ENCODE data around the gene URB2. TPM values are rescaled to one million over a fixed set of nuclear protein-coding genes. Genes with fewer than 3 reads are reported as not detected.

The URB2 gene
- total and polyA plus RNA-seq, 10 of the 15 experiments (the other 5 are each of a cell fraction or from before 2014, with no cell fraction given): 2.7 to 24.0 (median 16.9) TPM

DNA sequence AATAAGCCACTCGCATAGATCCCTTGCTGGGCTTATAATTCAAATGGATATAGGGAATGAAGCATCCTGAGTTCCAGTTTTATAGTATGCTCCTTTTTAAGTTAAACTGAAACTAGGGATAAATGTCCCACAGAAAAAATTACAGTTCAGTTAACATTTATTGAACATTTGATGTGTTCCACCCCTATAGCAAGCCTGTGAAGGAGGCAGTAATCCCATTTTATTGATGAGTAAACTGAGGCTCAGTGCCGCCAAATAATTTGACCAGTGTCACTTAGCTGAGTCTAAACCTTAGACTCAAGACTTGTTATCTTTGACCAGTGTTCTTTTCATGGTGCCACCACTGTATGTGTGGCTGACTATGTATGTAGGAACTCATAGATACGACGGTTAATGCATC lies 22.4 kb downstream of the URB2 start:
- no peak overlapping the region for H3K4me2 ChIP-seq (ENCODE audit: control insufficient read depth, insufficient read depth)
- no peaks in the 10 kb centered on the region; the same call in 1 of the 2 replicates for H4K20me1 ChIP-seq (ENCODE audit: control insufficient read depth, insufficient read depth)
- H3K27ac ChIP-seq (ENCODE audit: control insufficient read depth, insufficient read depth): no peak overlapping the region
- H3K36me3 ChIP-seq (ENCODE audit: control insufficient read depth in 2 of 2, insufficient read depth in 2 of 2, low read length in 1 of 2): peaks cover 24 to 64% of the 10 kb centered on the region in 2 experiments
- WGBS (ENCODE audit: insufficient coverage, insufficient replicate concordance, low lambda C conversion rate, missing lambda C conversion rate): 100% methylated on average over 4 of the region's 4 CpGs
- no peaks in the 10 kb centered on the region for H3K27me3 ChIP-seq (replicated peaks in 1 of 2; ENCODE audit: control insufficient read depth in 2 of 2, insufficient read depth in 2 of 2, low read length in 1 of 2)
- no TSS peak for BruUV-seq (replicated peaks)
- CTCF ChIA-PET: interaction anchor here (1.1 to 3.4 kb wide), 2 partner anchors 10 to 12 kb away, joined by 3 to 20 read pairs; no protein-coding TSS in a partner anchor
- no peak for TF ChIP-seq CBX3 (IDR thresholded peaks at IDR 0.05; ENCODE audit: borderline replicate concordance, low read depth)
- TF ChIP-seq SREBF2 (IDR thresholded peaks at IDR 0.05; ENCODE audit: low read length): no peak
- DNase-seq (ENCODE audit: low read depth, low spot score) (no peak), ATAC-seq (no peak), FAIRE-seq (no peak)
- H3K4me1 ChIP-seq (ENCODE audit: control insufficient read depth, insufficient read depth, low read length): peaks cover 7% of the 10 kb centered on the region
- no peak overlapping the region for H3K9ac ChIP-seq (ENCODE audit: control insufficient read depth, insufficient read depth, low read length)
- peaks cover 2% of the 10 kb centered on the region; the same call in 1 of the 2 replicates for H3K79me2 ChIP-seq (ENCODE audit: control insufficient read depth, insufficient read depth, low read length)
- no peak overlapping the region for H2AFZ ChIP-seq (ENCODE audit: control insufficient read depth, low read depth, low read length)
- POLR2A ChIA-PET: no interaction called here
- in situ Hi-C loops (cut with MboI): no loop called here
- no peaks in the 10 kb centered on the region for H3K9me3 ChIP-seq (replicated peaks; ENCODE audit: control insufficient read depth, insufficient read depth, low read length)
- RAD21 ChIA-PET (ENCODE audit: unreplicated experiment): no interaction called here
- no peak overlapping the region for H3K4me3 ChIP-seq
- intact Hi-C loops (cut with micrococcal nuclease; ENCODE audit: unreplicated experiment): no loop called here
- SMC1A ChIA-PET (ENCODE audit: uncharacterized antibody, unreplicated experiment): no interaction called here

DNA sequence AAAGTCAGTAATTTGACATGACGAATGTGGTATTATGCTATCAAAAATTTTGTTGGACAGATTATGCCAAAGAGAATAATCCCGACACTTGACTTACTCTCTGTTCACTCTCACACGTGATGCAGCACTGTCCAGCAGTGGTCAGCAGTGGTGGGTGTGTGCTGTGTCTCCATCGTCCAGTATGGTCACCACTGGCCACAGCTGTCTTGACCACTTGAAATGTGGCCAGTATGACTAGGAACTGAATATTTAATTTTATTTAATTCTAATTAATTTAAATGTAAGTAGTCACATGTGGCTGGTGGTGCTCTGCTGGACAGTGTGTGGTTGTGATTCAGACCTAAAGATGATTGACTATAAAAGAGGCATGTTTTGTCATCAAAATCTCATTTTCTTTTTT lies 24.0 kb downstream of the URB2 start:
- Histone ChIP-seq H3K4me2 (ENCODE audit: control insufficient read depth, insufficient read depth) (no peak overlapping the region), H4K20me1 (ENCODE audit: control insufficient read depth, insufficient read depth) (no peaks in the 10 kb centered on the region; the same call in 1 of the 2 replicates), H3K79me2 (ENCODE audit: control insufficient read depth, insufficient read depth, low read length) (no peaks in the 10 kb centered on the region), H3K27me3 (replicated peaks in 1 of 2; ENCODE audit: control insufficient read depth in 2 of 2, insufficient read depth in 2 of 2, low read length in 1 of 2) (no peaks in the 10 kb centered on the region), H3K9ac (ENCODE audit: control insufficient read depth, insufficient read depth, low read length) (no peak overlapping the region), H2AFZ (ENCODE audit: control insufficient read depth, low read depth, low read length) (no peak overlapping the region), H3K9me3 (replicated peaks; ENCODE audit: control insufficient read depth, insufficient read depth, low read length) (no peaks in the 10 kb centered on the region), H3K4me3 (no peak overlapping the region), H3K36me3 (ENCODE audit: control insufficient read depth in 2 of 2, insufficient read depth in 2 of 2, low read length in 1 of 2) (peaks cover 21 to 57% of the 10 kb centered on the region in 2 experiments), H3K4me1 (ENCODE audit: control insufficient read depth, insufficient read depth, low read length) (no peaks in the 10 kb centered on the region), H3K27ac (ENCODE audit: control insufficient read depth, insufficient read depth) (no peak overlapping the region)
- in situ Hi-C loops (cut with MboI): no loop called here
- no peak for TF ChIP-seq ASH2L (IDR thresholded peaks at IDR 0.05; ENCODE audit: borderline replicate concordance, low read depth)
- no peak for TF ChIP-seq PML (IDR thresholded peaks at IDR 0.05; ENCODE audit: low read length)
- TF ChIP-seq E2F4 (IDR thresholded peaks at IDR 0.05; ENCODE audit: low read depth, low read length): no peak
- no peak for TF ChIP-seq ZBED1 (IDR thresholded peaks at IDR 0.05; ENCODE audit: borderline replicate concordance)
- TF ChIP-seq USF1 (IDR thresholded peaks at IDR 0.05; ENCODE audit: borderline replicate concordance, extremely low read length, insufficient read depth, low read depth, low read length): no peak
- TF ChIP-seq PBX3 (IDR thresholded peaks at IDR 0.05; ENCODE audit: insufficient replicate concordance, low read depth, low read length): no peak
- TF ChIP-seq RELB (IDR thresholded peaks at IDR 0.05; ENCODE audit: low read depth): no peak
- no peak for TF ChIP-seq NBN (IDR thresholded peaks at IDR 0.05)
- no peak for TF ChIP-seq CHD4 (IDR thresholded peaks at IDR 0.05)
- intact Hi-C loops (cut with micrococcal nuclease; ENCODE audit: unreplicated experiment): no loop called here
- ATAC-seq: no peak
- BruUV-seq (replicated peaks): no TSS peak
- ChIA-PET CTCF (interaction anchor here (0.7 to 3.4 kb wide), 2 partner anchors 10 to 1151 kb away, joined by 3 to 20 read pairs; no protein-coding TSS in a partner anchor), SMC1A (ENCODE audit: uncharacterized antibody, unreplicated experiment) (interaction anchor here (0.6 kb wide), 1 partner anchor 665 kb away, joined by 3 read pairs; no protein-coding TSS in a partner anchor), RAD21 (ENCODE audit: unreplicated experiment) (no interaction called here), POLR2A (no interaction called here)
- DNase-seq (ENCODE audit: low read depth, low spot score): no peak
- 91% methylated on average over 4 of the region's 4 CpGs for WGBS (ENCODE audit: insufficient coverage, insufficient replicate concordance, low lambda C conversion rate, missing lambda C conversion rate)
- no peak for FAIRE-seq

All from GM12878 (cell line).